Measurements from ENCODE around the gene SPECC1.
"Not testable (repeated sequence)": the region's sequence is repeated elsewhere in the genome, so short reads cannot be mapped to it uniquely, and the experiment has no call there.

SPECC1 gene

DNA sequence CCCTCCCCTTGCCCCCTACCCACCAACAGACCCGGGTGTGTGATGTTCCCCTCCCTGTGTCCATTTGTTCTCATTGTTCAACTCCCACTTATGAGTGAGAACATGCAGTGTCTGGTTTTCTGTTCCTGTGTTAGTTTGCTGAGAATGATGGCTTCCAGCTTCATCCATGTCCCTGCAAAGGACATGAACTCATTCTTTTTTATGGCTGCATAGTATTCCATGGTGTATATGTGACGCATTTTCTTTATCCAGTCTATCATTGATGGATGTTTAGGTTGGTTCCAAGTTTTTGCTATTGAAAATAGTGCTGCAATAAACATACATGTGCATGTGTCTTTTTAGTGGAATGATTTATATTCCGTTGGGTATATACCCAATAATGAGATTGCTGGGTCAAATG is 91.6 kb downstream of the SPECC1 start:
- not testable (repeated sequence) for DNase-seq; H2BK12ac ChIP-seq (ENCODE audit: low read length); H3K9me3 ChIP-seq (ENCODE audit: insufficient read depth, low read depth, low read length); H3K36me3 ChIP-seq (ENCODE audit: control insufficient read depth in 1 of 2, insufficient read depth in 2 of 2, low read length in 2 of 2); H4K8ac ChIP-seq (ENCODE audit: low read depth, low read length); H4K91ac ChIP-seq (ENCODE audit: low read depth, low read length); H3K4me1 ChIP-seq (ENCODE audit: control insufficient read depth in 1 of 2, insufficient read depth in 2 of 2, low read length in 2 of 2); H3K27ac ChIP-seq (ENCODE audit: low read depth, low read length); H3K79me2 ChIP-seq (ENCODE audit: control insufficient read depth, insufficient read depth, low read length, poor library complexity); H2BK120ac ChIP-seq (ENCODE audit: insufficient read depth, low read length, poor library complexity); H3K9ac ChIP-seq (ENCODE audit: low read length); H2BK5ac ChIP-seq (ENCODE audit: low read depth, low read length, poor library complexity); H2AK5ac ChIP-seq (ENCODE audit: low read length); H3K27me3 ChIP-seq (ENCODE audit: insufficient read depth, low read length); H4K12ac ChIP-seq (ENCODE audit: low read depth, low read length); H3K18ac ChIP-seq (ENCODE audit: low read length); H3K4me3 ChIP-seq (ENCODE audit: low read depth, low read length); H3K23ac ChIP-seq (ENCODE audit: low read length); H3K79me1 ChIP-seq (ENCODE audit: low read length); H3K4me2 ChIP-seq (ENCODE audit: low read length); H3K4ac ChIP-seq (ENCODE audit: low read depth, low read length); H3K14ac ChIP-seq (ENCODE audit: low read length); H2AFZ ChIP-seq (ENCODE audit: insufficient read depth, low read length, poor library complexity)
- WGBS (ENCODE audit: extremely low coverage, insufficient coverage, insufficient read length) = no CpG with 5 or more reads among the region's 3 CpGs

DNA sequence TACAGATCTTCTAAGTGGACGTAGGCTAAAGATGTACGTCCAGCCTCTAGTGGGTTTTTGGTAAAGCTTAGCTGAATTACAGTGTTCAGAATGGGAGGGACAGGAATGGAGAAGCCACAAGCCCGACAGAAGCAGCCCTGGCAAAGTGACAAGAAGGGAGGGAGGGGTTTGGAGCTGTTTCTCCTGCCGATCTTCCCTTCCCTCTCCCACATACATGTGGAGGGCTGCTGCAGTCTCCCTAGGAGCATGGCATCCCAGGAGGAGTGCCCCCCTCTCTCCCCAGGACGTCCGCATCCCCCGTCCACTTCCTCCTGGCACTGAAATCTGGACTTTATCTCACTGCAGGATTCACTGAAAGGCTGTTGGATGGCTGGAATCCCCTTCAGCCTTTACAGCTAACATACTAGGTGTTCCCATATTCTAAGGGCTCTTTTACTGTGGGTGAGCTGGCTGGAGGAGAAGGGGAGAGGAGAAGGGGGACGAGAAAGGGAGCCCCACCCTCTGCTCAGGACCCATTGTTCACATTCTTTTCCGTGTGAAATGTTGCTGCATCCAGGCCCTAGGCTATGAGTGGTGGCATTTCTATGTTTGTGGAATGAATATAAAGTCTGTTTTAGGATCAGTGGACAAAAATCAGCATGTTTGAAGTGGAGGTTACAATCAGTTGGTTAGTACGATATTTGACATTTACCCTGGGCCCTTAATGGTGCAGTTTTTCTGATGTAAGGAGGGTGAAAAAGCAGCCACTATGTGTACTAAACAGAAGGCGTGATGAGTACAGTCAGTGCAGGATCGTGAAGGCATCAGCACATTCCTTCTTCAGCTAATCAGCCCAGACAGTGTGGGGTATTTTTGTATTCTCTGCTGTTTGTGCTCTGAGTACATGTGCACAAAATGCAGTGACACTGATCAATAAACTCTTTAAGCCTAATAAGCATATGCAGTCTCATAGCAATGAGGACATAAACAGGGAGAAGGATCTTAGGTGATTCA is 94.6 kb downstream of the SPECC1 start:
- H3K79me1 ChIP-seq (ENCODE audit: low read length) = no peaks in the 10 kb centered on the region
- H3K27ac ChIP-seq (ENCODE audit: low read depth, low read length) = no peak overlapping the region
- H3K9me3 ChIP-seq (ENCODE audit: insufficient read depth, low read depth, low read length) = peaks cover 1% of the 10 kb centered on the region
- WGBS (ENCODE audit: extremely low coverage, insufficient coverage, insufficient read length) = no CpG with 5 or more reads among the region's 12 CpGs
- H3K4me1 ChIP-seq (ENCODE audit: control insufficient read depth in 1 of 2, insufficient read depth in 2 of 2, low read length in 2 of 2) = no peaks in the 10 kb centered on the region
- H4K8ac ChIP-seq (ENCODE audit: low read depth, low read length) = no peak overlapping the region
- H4K91ac ChIP-seq (ENCODE audit: low read depth, low read length) = no peak overlapping the region
- H3K4me2 ChIP-seq (ENCODE audit: low read length) = no peak overlapping the region
- H2BK120ac ChIP-seq (ENCODE audit: insufficient read depth, low read length, poor library complexity) = no peak overlapping the region
- no peak overlapping the region for H3K4ac ChIP-seq (ENCODE audit: low read depth, low read length)
- no peak overlapping the region for H4K12ac ChIP-seq (ENCODE audit: low read depth, low read length)
- no peaks in the 10 kb centered on the region for H3K36me3 ChIP-seq (ENCODE audit: control insufficient read depth in 1 of 2, insufficient read depth in 2 of 2, low read length in 2 of 2)
- H3K79me2 ChIP-seq (ENCODE audit: control insufficient read depth, insufficient read depth, low read length, poor library complexity) = no peaks in the 10 kb centered on the region
- no peak overlapping the region for H2AFZ ChIP-seq (ENCODE audit: insufficient read depth, low read length, poor library complexity)
- DNase-seq = no peak
- no peak overlapping the region for H3K18ac ChIP-seq (ENCODE audit: low read length)
- no peak overlapping the region for H2AK5ac ChIP-seq (ENCODE audit: low read length)
- no peaks in the 10 kb centered on the region for H3K27me3 ChIP-seq (ENCODE audit: insufficient read depth, low read length)
- no peak overlapping the region for H3K9ac ChIP-seq (ENCODE audit: low read length)
- no peak overlapping the region for H2BK5ac ChIP-seq (ENCODE audit: low read depth, low read length, poor library complexity)
- no peak overlapping the region for H3K23ac ChIP-seq (ENCODE audit: low read length)
- no peak overlapping the region for H3K14ac ChIP-seq (ENCODE audit: low read length)
- H3K4me3 ChIP-seq (ENCODE audit: low read depth, low read length) = no peak overlapping the region
- no peak overlapping the region for H2BK12ac ChIP-seq (ENCODE audit: low read length)

- no peak overlapping the region for H3K18ac ChIP-seq (ENCODE audit: low read length)
- H3K23ac ChIP-seq (ENCODE audit: low read length) = no peak overlapping the region
- no peak overlapping the region for H2BK120ac ChIP-seq (ENCODE audit: insufficient read depth, low read length, poor library complexity)
- H4K91ac ChIP-seq (ENCODE audit: low read depth, low read length) = no peak overlapping the region
- H2BK5ac ChIP-seq (ENCODE audit: low read depth, low read length, poor library complexity) = no peak overlapping the region
- no peak overlapping the region for H3K4me3 ChIP-seq (ENCODE audit: low read depth, low read length)
- H4K12ac ChIP-seq (ENCODE audit: low read depth, low read length) = no peak overlapping the region
- peaks cover 1% of the 10 kb centered on the region for H3K9me3 ChIP-seq (ENCODE audit: insufficient read depth, low read depth, low read length)
- no peak overlapping the region for H3K27ac ChIP-seq (ENCODE audit: low read depth, low read length)
- H4K8ac ChIP-seq (ENCODE audit: low read depth, low read length) = no peak overlapping the region
- H3K4me2 ChIP-seq (ENCODE audit: low read length) = no peak overlapping the region
- H2AK5ac ChIP-seq (ENCODE audit: low read length) = no peak overlapping the region
- no peaks in the 10 kb centered on the region for H3K4me1 ChIP-seq (ENCODE audit: control insufficient read depth in 1 of 2, insufficient read depth in 2 of 2, low read length in 2 of 2)
- H2BK12ac ChIP-seq (ENCODE audit: low read length) = no peak overlapping the region
- WGBS (ENCODE audit: extremely low coverage, insufficient coverage, insufficient read length) = no CpG with 5 or more reads among the region's 8 CpGs
- no peak overlapping the region for H2AFZ ChIP-seq (ENCODE audit: insufficient read depth, low read length, poor library complexity)
- no peak overlapping the region for H3K14ac ChIP-seq (ENCODE audit: low read length)
- no peaks in the 10 kb centered on the region for H3K27me3 ChIP-seq (ENCODE audit: insufficient read depth, low read length)
- no peaks in the 10 kb centered on the region for H3K79me1 ChIP-seq (ENCODE audit: low read length)
- H3K4ac ChIP-seq (ENCODE audit: low read depth, low read length) = no peak overlapping the region
- no peak for DNase-seq
- H3K9ac ChIP-seq (ENCODE audit: low read length) = no peak overlapping the region
- no peaks in the 10 kb centered on the region for H3K36me3 ChIP-seq (ENCODE audit: control insufficient read depth in 1 of 2, insufficient read depth in 2 of 2, low read length in 2 of 2)
- H3K79me2 ChIP-seq (ENCODE audit: control insufficient read depth, insufficient read depth, low read length, poor library complexity) = no peaks in the 10 kb centered on the region
Measured at GRCh38 chr17:20105539-20106280, 96.6 kb downstream of the SPECC1 start.

DNA sequence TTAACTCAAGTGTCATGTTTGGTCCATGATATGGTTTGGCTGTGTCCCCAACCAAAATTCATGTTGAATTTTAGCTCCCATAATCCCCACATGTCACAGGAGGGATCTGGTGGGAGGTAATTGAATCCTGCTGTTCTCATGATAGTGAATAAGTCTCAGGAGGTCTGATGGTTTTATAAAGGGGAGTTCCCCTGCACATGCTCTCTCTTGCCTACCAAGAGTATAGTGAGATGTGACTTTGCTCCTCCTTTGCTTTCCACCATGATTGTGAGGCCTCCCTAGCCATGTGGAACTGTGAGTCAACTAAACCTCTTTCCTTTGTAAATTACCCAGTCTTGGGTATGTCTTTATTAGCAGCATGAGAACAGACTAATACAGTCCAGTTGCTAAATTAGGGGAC is 97.3 kb downstream of the SPECC1 start:
- H3K4me2 ChIP-seq (ENCODE audit: low read length); H4K12ac ChIP-seq (ENCODE audit: low read depth, low read length); H2BK120ac ChIP-seq (ENCODE audit: insufficient read depth, low read length, poor library complexity); H3K18ac ChIP-seq (ENCODE audit: low read length); H4K8ac ChIP-seq (ENCODE audit: low read depth, low read length); H3K36me3 ChIP-seq (ENCODE audit: control insufficient read depth in 1 of 2, insufficient read depth in 2 of 2, low read length in 2 of 2); H3K14ac ChIP-seq (ENCODE audit: low read length); H2BK12ac ChIP-seq (ENCODE audit: low read length); H4K91ac ChIP-seq (ENCODE audit: low read depth, low read length); H3K4ac ChIP-seq (ENCODE audit: low read depth, low read length); H3K9ac ChIP-seq (ENCODE audit: low read length); H2AFZ ChIP-seq (ENCODE audit: insufficient read depth, low read length, poor library complexity); H3K79me2 ChIP-seq (ENCODE audit: control insufficient read depth, insufficient read depth, low read length, poor library complexity); H3K4me1 ChIP-seq (ENCODE audit: control insufficient read depth in 1 of 2, insufficient read depth in 2 of 2, low read length in 2 of 2); H3K4me3 ChIP-seq (ENCODE audit: low read depth, low read length); H3K79me1 ChIP-seq (ENCODE audit: low read length); H3K23ac ChIP-seq (ENCODE audit: low read length); H3K27me3 ChIP-seq (ENCODE audit: insufficient read depth, low read length); H2BK5ac ChIP-seq (ENCODE audit: low read depth, low read length, poor library complexity); H3K9me3 ChIP-seq (ENCODE audit: insufficient read depth, low read depth, low read length); DNase-seq; H2AK5ac ChIP-seq (ENCODE audit: low read length); H3K27ac ChIP-seq (ENCODE audit: low read depth, low read length): not testable (repeated sequence)

Data from trophoblast cell (in vitro differentiated cells and primary cell).